Thyroid gland (tissue), 4 donors: ENCODE results near the gene IMPDH1. TPM values are rescaled to one million over a fixed set of nuclear protein-coding genes. Genes with fewer than 3 reads are reported as not detected.

Source experiments
- DNase-seq, 2 donors: peaks; one replicate each; pipeline ENCODE4 v3.0.0-alpha.2; 2019
- H3K27ac ChIP-seq, 3 donors: fragments of 200-600 bp; sonication (generic); 1 replicate in 2 of 3; 2 replicates in 1 of 3; pipeline ENCODE4 v1.5.1; 2016 to 2019; ENCODE audit warnings: mild to moderate bottlenecking in 1 of 3, moderate library complexity in 1 of 3
- H3K27me3 ChIP-seq: fragments of 200-600 bp; sonication (generic); one replicate; pipeline ENCODE4 v1.5.1; 2019
- H3K36me3 ChIP-seq, 2 donors: fragments of 200-600 bp; sonication (generic); one replicate each; pipeline ENCODE4 v1.5.1; 2016 to 2019
- H3K4me1 ChIP-seq, 2 donors: fragments of 200-600 bp; sonication (generic); one replicate each; pipeline ENCODE4 v1.5.1; 2017 to 2019
- H3K4me3 ChIP-seq, 3 donors: fragments of 200-600 bp; sonication (generic); replicated peaks in 1 of 3; 1 replicate in 2 of 3; 2 replicates in 1 of 3; pipeline ENCODE4 v1.5.1; 2016; ENCODE audit warnings: mild to moderate bottlenecking in 1 of 3
- H3K9me3 ChIP-seq: fragments of 200-600 bp; sonication (generic); one replicate; pipeline ENCODE4 v1.5.1; 2017
- CTCF ChIP-seq, 6 experiments: fragments of 200-600 bp in 3 of 6; fragments of 450-650 bp in 3 of 6; sonication (generic) in 3 of 6; IDR thresholded peaks; one replicate each; pipeline ENCODE4 v1.5.1; 2016 to 2019; ENCODE audit warnings: antibody characterized with exemption in 6 of 6, mild to moderate bottlenecking in 2 of 6, inconsistent platforms in 1 of 6, moderate library complexity in 1 of 6
- POLR2A ChIP-seq, 2 donors: fragments of 450-650 bp; IDR thresholded peaks; one replicate each; pipeline ENCODE4 v1.6.1; 2017; ENCODE audit warnings: antibody characterized with exemption in 2 of 2, mild to moderate bottlenecking in 2 of 2, moderate library complexity in 1 of 2
- WGBS, 2 donors: methylation state at CpG; one replicate each; pipeline ENCODE4 v1.1.5; 2017; 5-methylcytosine and 5-hydroxymethylcytosine counted together
- intact Hi-C: fragments of 100-400 bp; cut with DNase I; formaldehyde crosslinking; loops from one replicate; pipeline ENCODE4 v1.15.1; 2023
- total RNA-seq, 4 donors: library from RNA; depleted of rRNA; stranded (reverse); fragments of >200 nt; gene quantifications; one replicate each; pipeline ENCODE4 v1.2.3, GENCODE V29; 2016

IMPDH1 gene
- total RNA-seq, 4 donors from 2014 or later = 12.3 to 37.9 (median 22.9) TPM

GRCh38 chr7:128443831-128444600, 34.2 kb upstream of the IMPDH1 start:
- 75 to 79% methylated on average over 7 of the region's 7 CpGs for WGBS, 2 donors
- DNase-seq = no peak
- Histone ChIP-seq H3K4me1 (no peaks in the 10 kb centered on the region), H3K27ac (no peak overlapping the region), H3K9me3 (no peaks in the 10 kb centered on the region), H3K36me3 (no peaks in the 10 kb centered on the region), H3K27me3 (no peaks in the 10 kb centered on the region), H3K4me3 (no peak overlapping the region)
- intact Hi-C loops = no loop called here
- no peak for TF ChIP-seq POLR2A (IDR thresholded peaks at IDR 0.05)
- no peak for TF ChIP-seq CTCF (IDR thresholded peaks at IDR 0.05)

- no peaks in the 10 kb centered on the region for H3K4me1 ChIP-seq
- no peak for DNase-seq
- H3K36me3 ChIP-seq = no peaks in the 10 kb centered on the region
- no peak overlapping the region for H3K27ac ChIP-seq
- intact Hi-C loops = no loop called here
- H3K4me3 ChIP-seq = no peak overlapping the region
- 93 to 96% methylated on average over 3 of the region's 3 CpGs for WGBS, 2 donors
- no peaks in the 10 kb centered on the region for H3K27me3 ChIP-seq
- H3K9me3 ChIP-seq = no peaks in the 10 kb centered on the region
- TF ChIP-seq CTCF (IDR thresholded peaks at IDR 0.05) (no peak), POLR2A (IDR thresholded peaks at IDR 0.05) (no peak)
Measured at GRCh38 chr7:128442356-128442755, 32.6 kb upstream of the IMPDH1 start.

- Histone ChIP-seq H3K4me1 (no peaks in the 10 kb centered on the region), H3K27ac (no peak overlapping the region), H3K27me3 (no peaks in the 10 kb centered on the region), H3K36me3 (no peaks in the 10 kb centered on the region), H3K9me3 (no peaks in the 10 kb centered on the region), H3K4me3 (no peak overlapping the region)
- intact Hi-C loops = no loop called here
- no peak for TF ChIP-seq CTCF (IDR thresholded peaks at IDR 0.05)
- TF ChIP-seq POLR2A (IDR thresholded peaks at IDR 0.05) = no peak
- DNase-seq = no peak
- WGBS, 2 donors = 88 to 89% methylated on average over 8 of the region's 8 CpGs
Measured at GRCh38 chr7:128437426-128438332, 27.9 kb upstream of the IMPDH1 start.

GRCh38 chr7:128435327-128435686, 25.5 kb upstream of the IMPDH1 start:
- DNase-seq = no peak
- Histone ChIP-seq H3K36me3 (no peaks in the 10 kb centered on the region), H3K27me3 (no peaks in the 10 kb centered on the region), H3K27ac (no peak overlapping the region), H3K9me3 (no peaks in the 10 kb centered on the region), H3K4me1 (no peaks in the 10 kb centered on the region), H3K4me3 (no peak overlapping the region)
- TF ChIP-seq CTCF (IDR thresholded peaks at IDR 0.05) = no peak
- TF ChIP-seq POLR2A (IDR thresholded peaks at IDR 0.05) = no peak
- WGBS, 2 donors = 70 to 76% methylated on average over 3 of the region's 3 CpGs
- intact Hi-C loops = no loop called here
